ENCODE results near the gene SPATA31D3. TPM values are rescaled to one million over a fixed set of nuclear protein-coding genes. Genes with fewer than 3 reads are reported as not detected.
"Not testable (repeated sequence)": the region's sequence is repeated elsewhere in the genome, so short reads cannot be mapped to it uniquely, and the experiment has no call there.

SPATA31D3 gene
- polyA plus RNA-seq, 1 donor from 2014 or later = not detected

- Mint-ChIP-seq H3K27ac (no peak overlapping the region), H3K4me3 (no peak overlapping the region), H3K9me3 (peaks cover 2 to 35% (median 21%) of the 10 kb centered on the region in 3 donors), H3K27me3 (no peaks in the 10 kb centered on the region), H3K36me3 (peaks cover 6% of the 10 kb centered on the region), H3K4me1 (peaks cover 0 to 4% (median 0%) of the 10 kb centered on the region in 3 donors)
Measured at GRCh38 chr9:81955625-81956024, 12.3 kb downstream of the SPATA31D3 start.

GRCh38 chr9:81964218-81965171 is 21.2 kb downstream of the SPATA31D3 start:
- Mint-ChIP-seq H3K4me3 (no peak overlapping the region), H3K9me3 (peaks cover 0 to 3% (median 0%) of the 10 kb centered on the region in 3 donors), H3K27ac (no peak overlapping the region), H3K27me3 (no peaks in the 10 kb centered on the region), H3K4me1 (no peaks in the 10 kb centered on the region), H3K36me3 (peaks cover 2% of the 10 kb centered on the region)

GRCh38 chr9:81968026-81968425 is 24.7 kb downstream of the SPATA31D3 start:
- Mint-ChIP-seq H3K36me3 (no peaks in the 10 kb centered on the region), H3K27me3 (no peaks in the 10 kb centered on the region), H3K27ac (no peak overlapping the region), H3K9me3 (peaks cover 0 to 3% (median 0%) of the 10 kb centered on the region in 3 donors), H3K4me3 (no peak overlapping the region), H3K4me1 (no peaks in the 10 kb centered on the region)

- Mint-ChIP-seq H3K36me3 (no peaks in the 10 kb centered on the region), H3K27me3 (no peaks in the 10 kb centered on the region), H3K27ac (no peak overlapping the region), H3K9me3 (peaks cover 0 to 7% (median 4%) of the 10 kb centered on the region in 3 donors), H3K4me3 (no peak overlapping the region), H3K4me1 (no peaks in the 10 kb centered on the region)
Measured at GRCh38 chr9:81969971-81970370, 26.7 kb downstream of the SPATA31D3 start.

- Mint-ChIP-seq H3K4me3 (peak overlapping the region in 1 of 4 donors; percentile 19), H3K36me3 (no peaks in the 10 kb centered on the region), H3K27ac (no peak overlapping the region), H3K4me1 (no peaks in the 10 kb centered on the region), H3K9me3 (peaks cover 0 to 8% (median 4%) of the 10 kb centered on the region in 3 donors), H3K27me3 (no peaks in the 10 kb centered on the region)
Measured at GRCh38 chr9:81971727-81972126, 28.4 kb downstream of the SPATA31D3 start.

GRCh38 chr9:81974764-81975163 is 31.5 kb downstream of the SPATA31D3 start:
- H3K9me3 Mint-ChIP-seq = peaks cover 0 to 4% (median 4%) of the 10 kb centered on the region in 3 donors
- peaks cover 3 to 7% (median 6%) of the 10 kb centered on the region in 3 donors for H3K4me1 Mint-ChIP-seq
- no peaks in the 10 kb centered on the region for H3K27me3 Mint-ChIP-seq
- H3K4me3 Mint-ChIP-seq = no peak overlapping the region
- no peak overlapping the region for H3K27ac Mint-ChIP-seq
- no peaks in the 10 kb centered on the region for H3K36me3 Mint-ChIP-seq

GRCh38 chr9:81976351-81976750 is 33.1 kb downstream of the SPATA31D3 start:
- Mint-ChIP-seq H3K27ac (no peak overlapping the region), H3K4me3 (no peak overlapping the region), H3K4me1 (peaks cover 3 to 16% (median 9%) of the 10 kb centered on the region in 3 donors), H3K36me3 (no peaks in the 10 kb centered on the region), H3K27me3 (no peaks in the 10 kb centered on the region), H3K9me3 (peaks cover 0 to 4% (median 4%) of the 10 kb centered on the region in 3 donors)

GRCh38 chr9:81979196-81979595 is 35.9 kb downstream of the SPATA31D3 start:
- no peaks in the 10 kb centered on the region for H3K27me3 Mint-ChIP-seq
- H3K36me3 Mint-ChIP-seq = no peaks in the 10 kb centered on the region
- peak overlapping the region in 2 of 4 donors; percentile 9 to 61 for H3K4me3 Mint-ChIP-seq
- no peak overlapping the region for H3K27ac Mint-ChIP-seq
- H3K9me3 Mint-ChIP-seq = peaks cover 0 to 7% (median 4%) of the 10 kb centered on the region in 3 donors
- H3K4me1 Mint-ChIP-seq = peaks cover 8 to 25% (median 17%) of the 10 kb centered on the region in 3 donors

GRCh38 chr9:81980568-81980967 is 37.3 kb downstream of the SPATA31D3 start:
- Mint-ChIP-seq H3K36me3 (no peaks in the 10 kb centered on the region), H3K9me3 (peaks cover 0 to 3% (median 0%) of the 10 kb centered on the region in 3 donors), H3K27ac (no peak overlapping the region), H3K27me3 (no peaks in the 10 kb centered on the region), H3K4me3 (peak overlapping the region in 1 of 4 donors; percentile 0), H3K4me1 (peaks cover 8 to 25% (median 17%) of the 10 kb centered on the region in 3 donors)

- no peak overlapping the region for H3K27ac Mint-ChIP-seq
- H3K9me3 Mint-ChIP-seq = peaks cover 0 to 3% (median 0%) of the 10 kb centered on the region in 3 donors
- no peaks in the 10 kb centered on the region for H3K27me3 Mint-ChIP-seq
- H3K4me1 Mint-ChIP-seq = peaks cover 8 to 25% (median 17%) of the 10 kb centered on the region in 3 donors
- no peak overlapping the region for H3K4me3 Mint-ChIP-seq
- no peaks in the 10 kb centered on the region for H3K36me3 Mint-ChIP-seq
Measured at GRCh38 chr9:81981883-81982282, 38.6 kb downstream of the SPATA31D3 start.

GRCh38 chr9:81984928-81985327 is 41.6 kb downstream of the SPATA31D3 start:
- no peak overlapping the region for H3K4me3 Mint-ChIP-seq
- H3K36me3 Mint-ChIP-seq = no peaks in the 10 kb centered on the region
- no peak overlapping the region for H3K27ac Mint-ChIP-seq
- peaks cover 0 to 3% (median 0%) of the 10 kb centered on the region in 3 donors for H3K9me3 Mint-ChIP-seq
- H3K4me1 Mint-ChIP-seq = peaks cover 5 to 19% (median 10%) of the 10 kb centered on the region in 3 donors
- no peaks in the 10 kb centered on the region for H3K27me3 Mint-ChIP-seq

GRCh38 chr9:81986051-81986450 is 42.8 kb downstream of the SPATA31D3 start:
- Mint-ChIP-seq H3K4me1 (peaks cover 5 to 10% (median 10%) of the 10 kb centered on the region in 3 donors), H3K27ac (no peak overlapping the region), H3K4me3 (no peak overlapping the region), H3K27me3 (peaks cover 1% of the 10 kb centered on the region), H3K9me3 (peaks cover 0 to 3% (median 0%) of the 10 kb centered on the region in 3 donors), H3K36me3 (no peaks in the 10 kb centered on the region)

GRCh38 chr9:81988472-81988871 is 45.2 kb downstream of the SPATA31D3 start, which contains the start of gene SPATA31D1:
TSS of gene SPATA31D1 (plus strand) at chr9:81988772. CDS start at chr9:81988819, 47 bp downstream.
- H3K27me3 Mint-ChIP-seq, H3K36me3 Mint-ChIP-seq, H3K9me3 Mint-ChIP-seq, H3K4me1 Mint-ChIP-seq, H3K27ac Mint-ChIP-seq: not testable (repeated sequence)
- peak within 1 kb of the TSS in 1 of 4 donors; percentile 1 for H3K4me3 Mint-ChIP-seq

GRCh38 chr9:81989700-81990099 is 46.4 kb downstream of the SPATA31D3 start:
- peaks cover 3% of the 10 kb centered on the region for H3K27me3 Mint-ChIP-seq
- H3K27ac Mint-ChIP-seq = no peak overlapping the region
- no peak overlapping the region for H3K4me3 Mint-ChIP-seq
- no peaks in the 10 kb centered on the region for H3K4me1 Mint-ChIP-seq
- H3K36me3 Mint-ChIP-seq = no peaks in the 10 kb centered on the region
- H3K9me3 Mint-ChIP-seq = no peaks in the 10 kb centered on the region

GRCh38 chr9:81993656-81994055 is 50.4 kb downstream of the SPATA31D3 start:
- H3K27ac Mint-ChIP-seq = no peak overlapping the region
- no peaks in the 10 kb centered on the region for H3K4me1 Mint-ChIP-seq
- no peak overlapping the region for H3K4me3 Mint-ChIP-seq
- peaks cover 0 to 2% (median 2%) of the 10 kb centered on the region in 3 donors for H3K9me3 Mint-ChIP-seq
- peaks cover 3% of the 10 kb centered on the region for H3K27me3 Mint-ChIP-seq
- H3K36me3 Mint-ChIP-seq = no peaks in the 10 kb centered on the region

Measured in IgD-negative memory B cell (primary cell).